ENCODE results near the gene BRSK1.
A peak's percentile ranks its signal among the peaks of the same experiment; 100 is the strongest.

Gene BRSK1

DNA sequence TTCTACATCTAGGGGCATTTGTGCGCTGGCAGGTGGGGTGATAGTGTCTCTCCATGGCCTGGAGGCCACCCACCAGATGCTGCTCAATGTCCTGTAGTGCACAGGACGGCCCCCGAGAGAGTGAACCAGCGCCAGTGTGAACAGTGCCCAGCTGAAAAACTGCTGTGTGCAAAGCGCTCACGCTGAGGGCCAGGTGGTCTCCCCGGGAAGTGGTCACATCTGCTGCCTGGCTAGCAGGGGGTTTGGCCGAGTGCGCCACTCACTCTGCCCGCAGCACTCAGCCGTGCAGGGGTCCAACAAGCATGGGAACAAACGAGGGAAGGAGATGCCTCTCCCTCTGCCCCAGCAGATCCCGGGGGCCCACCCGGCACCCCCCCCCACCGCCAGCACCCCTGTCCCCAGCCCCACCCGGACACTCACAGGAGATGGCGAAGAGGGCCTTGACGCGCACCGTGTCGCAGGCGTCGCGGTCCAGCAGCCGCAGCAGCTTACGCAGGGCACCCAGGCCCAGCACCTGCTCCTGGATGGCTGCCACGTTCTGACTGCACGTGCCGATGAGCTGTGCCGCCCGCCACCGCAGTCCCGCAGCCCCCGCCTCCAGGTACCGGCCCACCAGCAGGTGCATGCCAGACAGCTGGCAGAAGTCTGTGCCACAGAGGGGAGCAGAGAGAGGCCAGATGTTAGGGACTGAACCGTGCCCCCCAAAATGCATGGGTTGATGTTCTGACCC lies 9.7 kb upstream of the BRSK1 start:
- no peak for DNase-seq (ENCODE audit: low read depth in 2 of 2)

GRCh38 chr19:55275851-55276719 lies 7.7 kb upstream of the BRSK1 start:
- DNase-seq (ENCODE audit: low read depth in 2 of 2), result no peak

- no peak for DNase-seq (ENCODE audit: low read depth in 2 of 2)
These were observed 6.9 kb upstream of the BRSK1 start for GRCh38 chr19:55276720-55277430.

DNA sequence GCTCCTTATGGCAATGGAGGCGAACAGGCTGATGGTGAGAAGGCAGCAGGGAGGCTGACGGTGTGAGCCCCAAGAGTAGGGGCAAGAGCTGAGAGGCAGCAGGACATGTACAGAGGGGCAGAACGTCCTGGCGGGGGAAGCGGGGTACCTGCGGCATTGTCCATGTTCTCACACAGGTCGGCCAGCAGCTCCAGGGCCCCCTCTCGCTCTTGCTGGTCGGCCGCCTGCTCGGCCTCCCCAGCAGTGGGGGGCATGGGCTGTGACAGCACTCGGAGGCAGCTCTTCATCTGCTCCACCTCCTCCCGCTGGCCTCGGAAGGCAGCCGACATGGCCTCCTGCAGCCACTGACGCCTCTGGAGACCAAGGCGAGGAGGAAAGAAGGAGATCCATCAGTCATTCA lies 6.3 kb upstream of the BRSK1 start:
- no peak for DNase-seq (ENCODE audit: low read depth in 2 of 2)

- no peak for DNase-seq (ENCODE audit: low read depth in 2 of 2)
These were observed 5.2 kb upstream of the BRSK1 start for GRCh38 chr19:55278391-55279135.

- no peak for DNase-seq (ENCODE audit: low read depth in 2 of 2)
These were observed 4.5 kb upstream of the BRSK1 start for GRCh38 chr19:55279340-55279739.

DNA sequence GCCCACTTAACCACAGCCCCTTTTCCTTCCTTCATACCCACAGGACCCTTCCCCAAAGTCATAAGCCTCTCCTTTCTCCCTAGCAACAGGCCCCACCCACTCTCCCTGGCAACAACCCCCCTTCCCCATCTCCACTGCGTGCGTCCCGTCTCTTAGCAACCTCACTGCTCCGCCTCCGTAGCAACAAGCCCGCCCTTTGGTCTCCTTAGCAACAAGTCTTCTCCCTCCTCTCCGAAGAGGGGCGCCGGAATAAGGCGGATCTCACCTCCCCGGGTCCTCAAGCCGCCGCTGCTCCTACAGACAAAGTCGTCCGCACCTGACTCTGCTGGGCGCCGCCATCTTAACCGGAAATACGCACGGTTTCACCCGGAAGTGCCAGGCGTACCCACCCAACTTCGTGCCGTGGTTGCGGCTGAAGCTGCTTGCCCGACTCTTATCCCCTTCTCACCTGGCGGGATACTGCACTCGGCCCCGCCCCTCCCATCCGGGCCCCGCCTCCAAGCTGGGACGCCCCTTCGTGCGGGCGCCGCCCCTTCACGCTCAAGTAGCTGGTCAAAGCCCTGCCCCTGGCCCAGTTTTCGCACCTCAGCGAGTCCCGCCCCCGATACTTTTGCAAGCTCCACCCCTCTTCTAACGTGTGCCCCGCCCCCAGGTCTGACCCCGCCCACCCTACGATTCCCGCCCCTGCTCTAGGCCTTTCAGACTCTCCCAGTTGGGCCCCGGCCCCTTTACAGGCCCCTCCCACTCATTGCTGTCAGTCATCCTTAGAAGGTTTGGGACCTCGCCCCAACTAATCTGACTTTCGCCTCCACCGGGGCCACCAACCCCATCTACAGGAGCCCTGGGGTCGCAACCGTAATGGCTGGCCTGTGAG lies 3.8 kb upstream of the BRSK1 start, which contains the start of gene HSPBP1:
TSS of gene HSPBP1 (minus strand) at position 341 of the 874 bp plus-strand sequence. CDS start 502 bp downstream, outside the sequence.
- DNase-seq (ENCODE audit: low read depth in 2 of 2), result peak; percentile 94 to 97

GRCh38 chr19:55284405-55285058 lies 735 bp downstream of the BRSK1 start:
- DNase-seq (ENCODE audit: low read depth in 2 of 2), result no peak

DNA sequence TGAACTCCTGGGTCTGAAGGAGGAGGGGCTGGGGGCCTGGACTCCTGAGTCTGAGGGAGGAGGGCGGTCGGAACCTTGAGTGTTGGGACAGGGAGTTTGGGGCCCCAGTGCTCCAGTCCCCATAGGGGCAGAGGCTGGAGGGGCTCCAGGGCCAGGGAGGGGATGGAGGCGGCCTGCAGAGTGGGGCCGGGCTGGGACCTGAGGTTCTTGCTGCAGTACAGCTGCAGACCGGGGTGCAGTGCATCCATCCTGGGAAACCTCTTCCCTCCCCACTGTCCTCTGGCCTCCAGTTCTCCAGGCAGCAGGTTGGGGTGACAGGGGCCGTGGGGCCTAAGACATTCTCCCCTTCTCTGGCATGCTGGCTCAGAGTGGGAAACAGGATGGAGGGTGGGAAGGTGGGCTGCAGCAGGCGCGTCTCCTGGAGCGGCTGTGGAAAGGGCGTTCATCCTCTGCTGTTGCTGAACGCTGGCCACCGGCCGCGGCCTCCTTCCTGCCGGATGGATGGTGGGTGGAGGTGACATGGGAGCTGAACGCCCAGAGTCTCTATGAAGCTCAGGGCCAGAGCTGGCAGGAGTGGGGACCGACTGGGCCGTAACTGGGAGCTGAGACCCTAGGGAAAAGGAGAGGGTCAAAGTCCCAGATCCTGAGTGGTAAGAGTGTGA lies 1.6 kb downstream of the BRSK1 start:
- DNase-seq (ENCODE audit: low read depth in 2 of 2), result no peak

DNA sequence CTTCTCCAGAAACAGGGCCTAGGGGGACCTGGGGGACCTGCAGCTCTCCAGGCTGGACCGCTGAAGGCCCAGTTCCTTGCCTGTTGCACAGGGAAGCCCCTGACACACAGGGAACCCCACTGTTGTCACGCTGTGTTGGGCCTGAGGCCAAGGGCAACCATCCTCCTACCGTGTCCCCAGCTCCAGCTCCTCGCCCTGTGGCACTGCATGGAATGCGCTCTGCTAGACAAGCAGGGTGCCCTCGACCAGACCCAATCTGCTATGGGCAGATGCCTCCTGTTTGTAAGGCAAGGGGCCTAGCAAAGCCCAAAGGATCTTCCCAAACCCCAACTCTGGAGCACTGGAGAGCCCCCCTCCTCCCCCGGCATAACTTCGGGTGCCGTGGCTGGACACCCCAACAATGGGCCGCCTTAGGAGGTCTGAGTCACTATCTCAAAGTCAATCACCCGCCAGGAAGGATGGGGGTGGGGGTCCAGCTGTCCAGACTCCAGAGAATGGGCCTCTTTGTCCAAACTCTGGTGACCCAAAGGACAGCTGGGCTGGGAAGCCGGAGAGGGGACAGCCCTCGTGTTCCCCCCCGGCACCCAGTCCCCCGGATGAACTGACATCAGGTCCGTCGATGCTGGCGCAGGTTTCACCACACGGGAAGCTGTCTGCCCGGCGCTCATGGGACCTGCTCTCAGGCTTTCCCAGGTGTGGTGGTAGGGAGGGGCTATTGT lies 3.7 kb downstream of the BRSK1 start:
- no peak for DNase-seq (ENCODE audit: low read depth in 2 of 2)

DNA sequence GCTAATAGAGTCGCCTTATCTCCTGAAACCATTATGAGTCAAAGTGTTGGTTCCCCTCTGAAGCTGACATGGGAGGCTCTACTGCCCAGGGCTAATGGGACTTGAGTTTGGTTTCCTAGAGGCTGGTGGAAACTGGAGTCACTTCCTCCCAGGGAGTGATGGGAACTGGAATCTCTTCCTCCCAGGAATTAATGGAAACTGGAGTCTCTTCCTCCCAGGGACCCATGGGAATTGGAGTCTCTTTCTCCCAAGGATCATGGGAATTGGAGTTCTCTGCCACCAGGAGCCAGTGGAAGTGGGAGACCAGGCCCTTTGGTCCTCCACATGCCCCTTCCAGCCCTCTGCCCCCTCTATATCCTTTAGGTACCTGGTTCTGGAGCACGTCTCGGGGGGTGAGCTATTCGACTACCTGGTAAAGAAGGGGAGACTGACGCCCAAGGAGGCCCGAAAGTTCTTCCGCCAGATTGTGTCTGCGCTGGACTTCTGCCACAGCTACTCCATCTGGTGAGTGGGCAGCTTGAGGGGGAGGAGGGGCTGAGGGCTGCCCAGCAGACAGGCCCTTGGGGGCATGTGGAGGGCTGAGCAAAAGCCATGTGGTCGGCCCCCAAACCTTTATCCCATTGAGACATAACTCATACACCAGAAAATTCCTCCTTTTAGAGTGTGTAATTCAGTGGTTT lies 5.5 kb downstream of the BRSK1 start:
- no peak for DNase-seq (ENCODE audit: low read depth in 2 of 2)

DNA sequence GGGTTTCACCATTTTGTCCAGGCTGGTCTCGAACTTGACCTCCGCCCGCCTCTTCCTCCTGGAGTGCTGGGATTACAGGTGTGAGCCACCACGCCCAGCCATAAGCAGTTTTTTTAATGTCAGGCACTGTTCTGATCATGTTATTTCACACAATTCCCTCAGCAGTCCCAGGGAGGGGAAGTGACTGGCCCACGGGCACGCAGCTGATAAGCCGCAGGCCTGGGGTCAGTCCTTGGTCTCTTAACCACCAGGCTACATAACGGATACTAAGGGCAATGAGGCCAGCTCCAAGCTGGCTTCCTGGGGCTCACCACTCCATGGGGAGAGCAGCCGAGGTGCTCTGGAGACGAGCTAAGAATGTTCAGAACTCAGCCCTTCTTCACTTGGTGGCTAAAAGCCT lies 13.5 kb downstream of the BRSK1 start:
- no peak for DNase-seq (ENCODE audit: low read depth in 2 of 2)

GRCh38 chr19:55299991-55300390 lies 16.2 kb downstream of the BRSK1 start:
- no peak for DNase-seq (ENCODE audit: low read depth in 2 of 2)

DNA sequence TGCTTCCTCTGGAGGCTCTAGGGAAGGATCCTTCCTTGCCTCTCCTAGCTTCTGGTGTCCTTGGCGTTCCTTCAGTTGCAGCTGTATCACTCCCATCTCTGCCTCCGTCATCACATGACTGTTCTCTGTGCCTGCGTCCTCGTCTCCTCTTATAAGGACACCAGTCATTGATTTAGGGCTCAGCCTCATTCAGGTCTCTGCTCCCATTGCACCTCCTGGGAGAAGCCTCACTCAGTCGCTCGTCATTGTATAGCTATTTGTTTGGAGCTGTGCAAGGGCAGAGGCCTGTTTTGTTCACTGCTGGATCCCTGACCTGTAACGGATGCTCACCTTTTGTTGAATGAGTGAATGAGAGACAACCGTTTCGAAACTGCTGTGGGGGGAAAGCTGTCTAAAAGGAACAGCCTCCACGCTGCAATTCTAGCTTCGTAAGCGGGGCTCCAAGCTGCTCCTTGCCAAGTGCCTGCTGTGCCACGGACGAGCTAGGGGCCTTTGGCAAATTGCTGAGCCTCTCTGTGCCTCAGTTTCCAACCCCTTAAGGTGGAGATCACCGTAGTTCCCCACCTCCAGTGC lies 17.2 kb downstream of the BRSK1 start:
- no peak for DNase-seq (ENCODE audit: low read depth in 2 of 2)

DNA sequence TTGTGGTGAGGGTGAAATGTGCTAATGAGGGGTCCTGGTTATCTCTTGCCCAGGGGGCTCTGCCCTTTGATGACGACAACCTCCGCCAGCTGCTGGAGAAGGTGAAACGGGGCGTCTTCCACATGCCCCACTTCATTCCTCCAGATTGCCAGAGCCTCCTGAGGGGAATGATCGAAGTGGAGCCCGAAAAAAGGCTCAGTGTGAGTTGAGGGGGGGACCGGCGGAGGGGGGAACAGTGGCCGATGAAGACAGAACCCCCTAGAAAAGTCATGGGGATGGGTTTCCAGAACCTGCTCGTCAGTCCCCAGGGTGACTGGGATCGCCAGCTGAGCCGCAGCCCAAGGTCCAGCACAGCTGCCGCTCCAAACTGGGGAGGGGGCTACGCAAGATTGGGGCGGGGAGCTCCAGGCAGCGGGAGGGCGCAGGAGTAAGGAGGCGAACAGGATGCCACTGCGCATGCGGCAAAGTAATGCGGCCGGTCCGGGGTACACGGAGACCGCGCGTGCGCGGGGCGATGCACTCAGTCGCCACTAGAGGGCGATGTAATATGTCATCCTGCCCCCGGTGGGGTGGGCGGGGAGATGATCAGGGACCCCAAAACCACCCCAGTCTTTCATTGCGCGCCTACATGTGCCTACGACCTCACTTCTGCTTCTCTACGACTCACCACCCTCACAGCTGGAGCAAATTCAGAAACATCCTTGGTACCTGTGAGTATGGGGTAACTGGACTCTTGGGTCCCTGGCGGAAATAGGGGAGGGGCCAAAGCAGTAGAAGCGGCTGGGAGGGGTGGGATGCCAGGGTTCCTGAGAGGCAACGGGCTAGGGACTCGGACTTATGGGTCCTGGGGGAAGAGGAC lies 17.9 kb downstream of the BRSK1 start:
- DNase-seq (ENCODE audit: low read depth in 2 of 2), result peak; percentile 84 to 88

DNA sequence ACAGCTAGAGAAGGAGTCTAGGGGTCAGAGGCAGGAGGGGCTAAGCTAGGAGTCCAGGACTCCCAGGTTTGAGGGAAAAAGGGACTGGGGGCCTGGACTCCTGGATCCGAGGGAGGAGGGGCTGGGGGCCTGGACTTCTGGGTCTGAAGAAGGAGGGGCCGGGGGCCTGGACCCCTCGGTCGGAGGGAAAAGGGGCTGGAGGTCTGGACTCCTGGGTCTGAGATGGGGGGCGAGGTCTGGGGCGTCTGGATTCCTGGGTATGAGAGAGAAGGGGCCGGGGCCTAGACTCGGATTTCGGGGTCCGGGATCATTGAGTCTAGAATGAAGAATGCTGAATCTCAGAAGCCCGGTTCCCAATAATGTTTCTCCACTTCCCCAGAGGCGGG lies 18.5 kb downstream of the BRSK1 start:
- DNase-seq (ENCODE audit: low read depth in 2 of 2), result no peak

DNA sequence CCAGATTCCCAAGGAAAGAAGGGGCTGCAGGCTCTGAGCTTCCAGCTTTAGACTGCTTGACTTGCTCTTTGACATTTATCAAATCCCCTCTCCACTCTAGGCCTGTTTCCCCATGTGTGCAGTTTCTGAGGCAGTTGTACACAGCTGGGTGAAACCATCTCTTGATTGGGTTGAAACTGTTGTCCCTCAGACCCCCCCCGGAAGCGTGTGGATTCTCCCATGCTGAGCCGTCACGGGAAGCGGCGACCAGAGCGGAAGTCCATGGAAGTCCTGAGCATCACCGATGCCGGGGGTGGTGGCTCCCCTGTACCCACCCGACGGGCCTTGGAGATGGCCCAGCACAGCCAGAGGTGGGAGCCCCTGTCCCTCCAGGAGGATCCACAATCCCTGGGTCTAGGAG lies 19.7 kb downstream of the BRSK1 start:
- no peak for DNase-seq (ENCODE audit: low read depth in 2 of 2)
